COLO668 (cell line): Measurements from ENCODE around the gene ACTL6B.
"Not testable (repeated sequence)": the region's sequence is repeated elsewhere in the genome, so short reads cannot be mapped to it uniquely, and the experiment has no call there.

Experiments
- DNase-seq: peaks from one replicate; lab custom pipeline; 2025; ENCODE audit not compliant: unreplicated experiment; lab: John Stamatoyannopoulos, UW

ACTL6B gene

DNA sequence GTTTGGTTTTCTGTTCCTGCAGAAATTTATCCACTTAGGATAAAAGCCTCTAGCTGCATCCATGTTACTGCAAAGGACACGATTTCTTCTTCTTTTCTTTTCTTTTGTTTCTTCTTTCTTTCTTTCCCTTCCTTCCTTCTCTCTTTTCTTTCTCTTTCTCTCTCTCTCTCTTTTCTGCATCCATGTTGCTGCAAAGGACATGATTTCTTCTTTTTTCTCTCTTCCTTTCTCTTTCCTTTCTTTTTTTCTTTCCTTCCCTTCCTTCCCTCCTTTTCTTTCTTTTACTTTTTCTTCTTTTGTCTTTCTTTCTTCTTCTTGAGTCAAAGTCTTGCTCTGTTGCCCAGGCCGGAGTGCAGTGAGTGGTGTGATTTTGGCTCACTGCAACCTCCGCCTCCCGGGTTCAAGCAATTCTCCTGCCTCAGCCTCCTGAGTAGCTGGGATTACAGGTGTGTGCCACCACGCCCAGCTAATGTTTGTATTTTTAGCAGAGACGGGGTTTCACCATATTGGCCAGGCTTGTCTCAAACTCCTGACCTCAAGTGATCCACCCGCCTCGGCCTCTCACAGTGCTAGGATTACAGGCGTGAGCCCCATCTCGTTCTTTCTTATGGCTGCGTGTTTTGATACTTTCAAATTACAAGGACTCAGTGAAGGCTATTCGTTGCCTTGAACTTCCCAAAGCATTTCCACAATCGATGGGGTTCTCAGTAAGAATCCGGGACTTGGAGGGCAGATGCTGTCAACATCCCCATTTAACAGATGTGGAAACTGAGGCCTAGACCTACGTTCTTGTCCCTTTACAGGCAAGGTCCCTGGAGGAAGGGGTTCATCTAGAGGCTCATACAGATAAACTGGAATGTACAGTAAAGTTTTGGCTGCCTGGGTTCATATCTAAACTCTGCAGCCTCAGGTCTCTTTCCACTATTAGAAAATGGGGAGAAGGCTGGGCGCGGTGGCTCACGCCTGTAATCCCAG, 15.4 kb upstream of the ACTL6B start:
- no peak for DNase-seq

DNA sequence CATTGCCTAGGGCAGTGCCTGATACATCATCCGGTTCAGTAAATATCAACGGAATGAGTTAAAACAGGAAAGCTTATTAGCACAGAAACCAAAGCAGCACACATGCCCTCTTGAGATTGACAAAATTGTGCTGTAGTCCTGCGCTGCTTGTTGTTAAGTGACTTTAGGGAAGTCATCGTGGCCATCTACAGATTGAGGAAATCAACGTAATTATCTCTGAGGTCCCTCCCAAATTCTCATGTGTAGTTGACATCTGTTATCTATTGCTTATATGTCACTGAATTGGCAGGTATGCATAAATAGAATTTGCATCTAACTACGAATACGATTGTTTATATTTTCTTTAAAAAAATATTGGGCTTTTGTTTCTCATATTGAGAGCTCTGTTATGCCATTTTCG, 13.8 kb upstream of the ACTL6B start:
- no peak for DNase-seq

DNA sequence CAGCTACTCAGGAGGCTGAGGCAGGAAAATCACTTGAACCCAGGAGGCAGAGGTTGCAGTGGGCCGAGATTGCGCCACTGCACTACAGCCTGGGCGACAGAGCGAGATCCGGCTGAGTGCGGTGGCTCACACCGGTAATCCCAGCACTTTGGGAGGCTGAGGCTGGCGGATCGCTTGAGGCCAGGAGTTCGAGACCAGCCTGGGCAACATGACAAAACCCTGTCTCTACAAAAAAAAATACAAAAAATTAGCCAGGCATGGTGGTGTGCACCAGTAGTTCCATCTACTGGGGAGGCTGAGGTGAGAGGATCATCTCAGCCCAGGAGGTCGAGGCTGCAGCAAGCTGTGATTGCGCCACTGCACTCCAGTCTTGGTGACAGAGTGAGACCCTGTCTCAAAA, 12.9 kb upstream of the ACTL6B start:
- not testable (repeated sequence) for DNase-seq

GRCh38 chr7:100668069-100668449, 11.8 kb upstream of the ACTL6B start:
- DNase-seq, result no peak

- no peak for DNase-seq
These were observed 11.3 kb upstream of the ACTL6B start for GRCh38 chr7:100667331-100668068.

- no peak for DNase-seq
These were observed 9.0 kb upstream of the ACTL6B start for GRCh38 chr7:100665168-100665726.

GRCh38 chr7:100662194-100662776, 6.0 kb upstream of the ACTL6B start:
- DNase-seq, result not testable (repeated sequence)

DNA sequence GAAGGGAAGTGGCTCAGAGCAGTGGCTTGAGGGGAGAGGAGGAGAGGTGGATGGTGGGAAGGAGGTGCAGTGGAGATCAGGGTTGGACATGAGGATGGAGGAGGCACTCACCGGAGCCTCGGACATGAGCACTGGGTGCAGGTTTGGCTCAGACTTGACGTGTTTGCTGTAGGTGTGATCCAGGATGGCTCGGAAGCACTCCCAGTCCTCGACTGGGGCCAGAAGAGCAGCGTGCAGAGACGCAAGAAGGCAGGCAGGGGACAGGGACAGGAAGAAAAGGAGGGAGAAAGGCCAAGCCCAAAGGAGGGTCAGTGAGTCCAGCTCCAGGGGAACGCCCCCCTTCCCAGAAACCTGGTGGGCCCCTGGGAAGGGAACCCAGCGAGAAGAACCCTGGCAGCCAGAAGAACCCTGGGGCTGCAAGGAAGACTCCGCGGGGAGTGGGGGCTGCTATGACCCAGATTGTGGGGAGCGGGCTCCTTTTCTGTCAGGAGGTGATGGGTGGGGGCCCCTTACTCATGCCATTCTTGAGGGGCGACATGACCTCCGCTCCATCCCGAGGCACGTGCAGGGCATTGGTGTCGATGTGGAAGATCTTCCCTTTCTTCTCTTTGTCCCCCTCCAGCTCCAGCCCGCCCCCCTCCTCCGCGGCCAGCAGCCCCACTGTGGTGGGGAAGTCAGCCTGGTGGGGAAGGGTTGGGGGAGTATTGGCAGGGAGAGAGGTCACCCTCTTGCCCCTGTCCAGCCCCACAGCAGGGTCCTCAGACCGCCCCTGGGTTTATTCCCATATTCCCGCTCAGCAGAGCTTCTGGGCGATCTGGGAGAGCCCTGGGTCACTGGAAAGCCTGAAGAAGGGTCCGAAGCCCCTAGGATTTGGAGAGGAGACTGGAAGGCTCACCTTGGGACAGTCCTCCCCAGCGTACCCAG, 1.1 kb downstream of the ACTL6B start:
- no peak for DNase-seq

DNA sequence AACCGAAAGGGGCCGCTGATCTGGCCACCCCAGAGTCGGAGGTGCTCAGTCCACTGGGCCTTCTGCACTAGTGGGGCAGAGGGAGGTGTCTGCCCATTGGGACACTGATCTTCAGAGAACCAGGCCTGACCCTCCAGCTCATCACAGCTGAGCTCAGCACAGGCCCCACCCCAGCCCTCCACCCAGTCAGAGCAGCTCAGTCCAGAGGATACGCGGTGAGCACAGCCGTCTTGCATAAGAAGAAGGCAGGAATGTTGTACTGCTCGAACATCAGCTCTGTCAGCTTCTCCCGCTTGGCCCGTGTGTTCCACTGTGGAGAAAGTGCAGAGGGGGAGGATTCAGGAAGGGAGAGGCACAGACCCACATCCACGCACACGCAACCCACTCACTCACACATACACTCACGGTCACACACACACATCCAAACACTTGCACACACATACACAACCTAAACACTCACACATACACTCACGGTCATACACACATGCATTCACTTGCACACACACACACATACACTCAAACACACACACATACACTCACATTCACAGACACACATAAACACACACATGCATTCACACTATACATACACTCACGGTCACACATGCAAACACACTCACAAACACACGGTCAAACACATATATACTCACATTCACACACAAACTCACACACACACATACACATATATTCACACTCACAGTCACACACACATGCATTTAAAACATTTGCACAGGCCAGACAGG, 6.3 kb downstream of the ACTL6B start:
- no peak for DNase-seq

- DNase-seq, result peak; percentile 49
These were observed 13.7 kb downstream of the ACTL6B start for GRCh38 chr7:100642534-100642907.

GRCh38 chr7:100641860-100642533, 14.3 kb downstream of the ACTL6B start:
- no peak for DNase-seq

GRCh38 chr7:100641463-100641859, 14.8 kb downstream of the ACTL6B start, which contains the start of gene TFR2:
Gene TFR2, minus strand, starts transcription at chr7:100641552. Its CDS starts 43 bp downstream, at chr7:100641509.
- no peak for DNase-seq

DNA sequence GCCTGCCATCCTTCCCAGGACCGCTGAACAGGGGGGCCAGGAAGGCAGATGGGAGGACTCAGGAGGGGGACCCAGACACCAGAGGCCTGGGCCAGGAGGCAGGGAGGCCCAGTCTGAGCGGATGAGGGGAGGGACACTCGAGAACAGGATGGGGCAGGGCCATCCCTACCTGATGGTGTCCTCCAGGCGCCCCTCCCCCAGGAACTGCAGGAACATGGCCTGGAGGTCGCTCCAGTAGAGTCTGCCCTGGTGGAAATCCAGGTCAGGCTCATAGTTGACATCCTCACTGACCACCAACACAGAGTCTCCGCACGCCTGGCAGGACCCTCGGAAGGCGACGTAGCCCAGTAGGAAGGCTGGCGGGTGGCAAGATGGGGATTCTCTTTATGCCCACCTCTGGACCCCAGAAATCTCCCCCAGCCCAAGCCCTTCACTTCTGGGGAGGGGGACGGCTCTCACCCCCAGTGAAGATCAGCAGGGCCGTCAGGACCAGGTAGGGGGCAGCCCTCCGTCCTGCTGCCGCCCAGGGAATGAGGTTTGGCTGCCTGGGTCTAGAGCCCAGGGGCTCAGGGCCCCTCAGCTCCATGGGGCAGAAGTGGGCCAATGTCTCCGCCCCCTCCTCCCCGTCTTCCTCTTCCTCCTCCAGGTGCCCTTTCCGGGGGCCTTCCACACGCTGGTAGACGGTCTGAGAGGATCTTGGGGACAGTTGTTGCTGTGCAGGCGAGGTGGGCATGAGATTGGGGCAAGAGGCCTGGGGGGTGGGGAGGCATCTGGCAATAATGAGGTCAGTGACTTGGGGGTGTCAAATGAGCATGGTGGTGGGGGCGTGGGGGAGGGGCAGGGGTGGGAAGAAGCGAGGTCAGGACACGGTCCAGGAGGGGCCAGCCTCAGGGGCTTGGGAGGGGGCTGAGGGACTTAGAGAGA, 15.5 kb downstream of the ACTL6B start:
- no peak for DNase-seq

DNA sequence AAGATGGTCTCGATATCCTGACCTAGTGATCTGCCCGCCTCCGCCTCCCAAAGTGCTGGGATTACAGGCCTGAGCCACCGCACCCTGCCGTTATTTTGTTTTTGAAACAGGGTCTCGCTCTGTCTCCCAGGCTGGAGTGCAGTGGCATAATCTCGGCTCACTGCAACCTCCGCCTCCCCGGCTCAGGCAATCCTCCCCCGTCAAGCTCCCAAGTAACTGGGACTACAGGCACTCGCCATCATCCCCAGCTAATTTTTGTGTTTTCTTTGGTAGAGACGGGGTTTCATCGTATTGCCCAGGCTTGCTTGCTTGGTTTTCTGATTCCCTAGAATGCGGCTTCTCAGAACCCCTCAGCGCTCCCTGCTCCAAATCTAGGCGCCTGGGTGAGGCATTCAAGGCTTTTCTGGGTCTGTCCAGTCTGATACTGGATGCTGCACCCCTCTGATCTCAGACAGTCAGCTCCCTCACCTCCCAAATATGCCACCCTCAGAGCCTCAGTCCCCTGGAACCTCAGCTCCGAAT, 16.2 kb downstream of the ACTL6B start:
- DNase-seq, result no peak

- peak; percentile 55 for DNase-seq
These were observed 23.1 kb downstream of the ACTL6B start for GRCh38 chr7:100632951-100633717.

DNA sequence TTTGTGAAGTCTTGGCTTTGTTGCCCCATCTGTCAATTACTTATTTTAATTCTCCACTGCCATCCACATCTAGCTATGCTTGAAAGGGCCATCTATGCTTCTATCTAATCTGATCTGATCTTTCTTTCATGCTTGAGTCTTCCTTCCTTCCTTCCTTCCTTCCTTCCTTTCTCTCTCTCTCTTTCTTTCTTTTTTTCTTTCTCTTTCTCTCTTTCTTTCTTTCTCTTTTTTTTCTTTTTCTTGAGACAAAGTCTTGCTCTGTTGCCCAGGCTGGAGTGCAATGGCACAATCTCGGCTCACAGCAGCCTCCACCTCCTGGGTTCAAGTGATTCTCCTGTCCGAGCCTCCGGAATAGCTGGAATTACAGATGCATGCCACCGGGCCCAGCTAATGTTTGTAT, 26.2 kb downstream of the ACTL6B start:
- DNase-seq, result no peak

DNA sequence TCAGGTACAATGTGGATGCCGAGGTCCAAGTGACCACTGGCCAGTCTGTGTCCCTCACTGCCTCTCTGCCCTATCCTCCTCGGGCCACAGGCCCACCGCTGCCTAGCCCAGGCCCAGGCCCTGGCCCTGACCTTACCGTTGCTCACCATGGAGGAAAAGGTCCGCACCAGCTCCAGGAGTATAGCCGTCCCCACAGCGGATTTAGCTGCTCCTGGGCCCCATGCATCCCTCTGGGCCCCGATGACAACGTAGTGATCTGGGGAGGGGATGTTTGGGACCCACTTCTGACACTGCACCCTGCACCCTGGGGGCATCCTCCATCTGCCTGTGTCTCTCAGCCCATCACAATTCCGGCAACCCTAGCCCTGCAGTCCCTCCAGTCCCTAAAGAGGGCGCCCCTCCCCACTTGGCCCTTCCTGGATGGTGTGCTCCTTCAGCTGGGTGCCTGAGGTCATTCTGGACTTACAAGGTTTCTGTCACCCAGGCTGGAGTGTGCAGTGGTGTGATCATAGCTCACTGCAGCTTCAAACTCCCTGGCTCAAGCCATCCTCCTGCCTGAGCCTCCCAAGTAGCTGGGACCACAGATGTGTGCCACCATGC, 27.0 kb downstream of the ACTL6B start:
- DNase-seq, result peak; percentile 54
